Activated T-helper 1 cell treated with Interleukin-2 at 50 U/mL for 16 hours (primary cell): ENCODE data around the gene MELTF.
"Not testable (repeated sequence)": the region's sequence is repeated elsewhere in the genome, so short reads cannot be mapped to it uniquely, and the experiment has no call there.

ENCODE experiments used
- DNase-seq: peaks from one replicate; pipeline ENCODE4 v3.0.0-alpha.2; 2020; ENCODE audit warnings: low read depth

MELTF gene

GRCh38 chr3:197029511-197030167 is at the start of gene MELTF:
Gene MELTF, minus strand, starts transcription at chr3:197029817. Its CDS starts 115 bp downstream, at chr3:197029702.
- peak; percentile 63 for DNase-seq

GRCh38 chr3:197076415-197076814 is 46.8 kb upstream of the MELTF start:
- DNase-seq = no peak

GRCh38 chr3:197068077-197068476 is 38.5 kb upstream of the MELTF start:
- DNase-seq = no peak

GRCh38 chr3:197064771-197065170 is 35.2 kb upstream of the MELTF start:
- no peak for DNase-seq

DNA sequence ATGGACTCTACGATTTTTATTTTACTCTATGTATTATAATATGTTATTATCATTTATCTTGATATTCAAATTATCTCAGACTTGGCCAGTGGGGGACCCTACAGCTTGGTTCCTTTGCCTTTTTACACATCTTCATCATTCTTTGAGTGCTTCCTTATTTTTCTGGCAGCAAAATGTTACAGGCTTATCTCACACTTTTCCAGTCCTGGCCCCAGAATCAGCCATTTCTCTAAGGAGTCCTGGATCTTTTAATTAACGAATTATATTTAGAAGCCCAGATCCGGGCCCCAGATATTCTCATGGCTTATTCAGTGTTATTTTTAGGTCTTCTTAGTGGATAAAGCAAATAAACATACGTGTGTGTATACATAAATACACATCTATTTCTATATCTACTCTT is 32.8 kb upstream of the MELTF start:
- DNase-seq = no peak

GRCh38 chr3:197051637-197052036 is 22.0 kb upstream of the MELTF start:
- not testable (repeated sequence) for DNase-seq

DNA sequence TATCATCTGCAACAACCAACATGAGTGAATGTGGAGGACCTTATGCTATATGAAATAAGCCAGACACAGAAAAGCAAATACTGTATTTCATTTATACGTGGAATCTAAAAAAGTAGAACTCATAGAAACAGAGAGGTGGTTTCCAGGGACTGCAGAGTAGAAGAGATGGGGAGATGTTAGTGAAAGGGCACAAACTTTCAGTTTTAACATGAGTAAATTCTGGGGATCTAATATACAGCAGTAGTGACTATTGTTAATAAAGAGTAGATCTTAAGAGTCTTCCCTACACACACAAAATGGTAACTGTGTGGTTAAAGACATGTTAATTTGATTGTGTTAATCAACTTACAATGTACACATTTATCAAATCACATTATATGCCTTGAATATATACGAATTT is 20.9 kb upstream of the MELTF start:
- no peak for DNase-seq

GRCh38 chr3:197042539-197042938 is 12.9 kb upstream of the MELTF start:
- no peak for DNase-seq

GRCh38 chr3:197041875-197042488 is 12.4 kb upstream of the MELTF start:
- no peak for DNase-seq

GRCh38 chr3:197040658-197041057 is 11.0 kb upstream of the MELTF start:
- DNase-seq = no peak

DNA sequence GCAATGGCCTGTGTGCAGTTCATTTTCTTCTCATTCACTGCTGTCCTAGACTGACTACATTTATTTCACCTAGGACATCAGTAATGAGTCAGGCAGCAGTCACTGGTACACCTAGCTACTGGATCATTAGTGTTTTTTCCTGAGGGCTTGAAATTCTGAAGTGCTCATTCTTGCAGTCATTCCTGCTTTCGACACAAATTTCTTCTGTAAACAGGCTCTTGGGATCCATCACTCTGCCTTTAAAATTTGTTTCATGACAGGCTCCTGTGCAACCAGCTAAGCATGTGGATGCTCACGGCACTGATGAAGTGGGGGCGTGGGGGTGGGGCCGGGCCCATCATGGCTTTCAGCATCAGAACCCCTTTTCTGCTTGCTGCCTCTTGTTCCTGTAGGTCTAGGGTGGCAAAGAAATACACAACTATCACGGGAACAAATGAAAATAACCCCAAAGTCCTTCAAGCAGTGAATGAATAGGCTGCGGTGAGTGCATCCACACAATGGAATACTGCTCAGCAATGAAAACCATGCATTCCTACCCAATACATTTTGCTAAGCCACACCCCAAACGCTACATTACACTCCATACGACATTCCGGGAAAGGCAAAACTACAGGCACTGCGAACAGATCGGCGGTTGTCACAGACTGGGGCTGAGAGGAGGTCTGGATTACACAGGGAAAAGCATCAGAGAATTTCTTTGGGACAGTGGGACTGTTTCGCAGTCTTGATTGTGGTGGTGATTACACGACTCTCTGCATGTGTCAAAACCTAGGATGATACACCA is 9.3 kb upstream of the MELTF start:
- DNase-seq = no peak

- DNase-seq = no peak
Observed at GRCh38 chr3:197035577-197035976, 6.0 kb upstream of the MELTF start.

GRCh38 chr3:197034778-197035177 is 5.2 kb upstream of the MELTF start:
- DNase-seq = not testable (repeated sequence)

GRCh38 chr3:197033764-197034163 is 4.1 kb upstream of the MELTF start:
- not testable (repeated sequence) for DNase-seq

DNA sequence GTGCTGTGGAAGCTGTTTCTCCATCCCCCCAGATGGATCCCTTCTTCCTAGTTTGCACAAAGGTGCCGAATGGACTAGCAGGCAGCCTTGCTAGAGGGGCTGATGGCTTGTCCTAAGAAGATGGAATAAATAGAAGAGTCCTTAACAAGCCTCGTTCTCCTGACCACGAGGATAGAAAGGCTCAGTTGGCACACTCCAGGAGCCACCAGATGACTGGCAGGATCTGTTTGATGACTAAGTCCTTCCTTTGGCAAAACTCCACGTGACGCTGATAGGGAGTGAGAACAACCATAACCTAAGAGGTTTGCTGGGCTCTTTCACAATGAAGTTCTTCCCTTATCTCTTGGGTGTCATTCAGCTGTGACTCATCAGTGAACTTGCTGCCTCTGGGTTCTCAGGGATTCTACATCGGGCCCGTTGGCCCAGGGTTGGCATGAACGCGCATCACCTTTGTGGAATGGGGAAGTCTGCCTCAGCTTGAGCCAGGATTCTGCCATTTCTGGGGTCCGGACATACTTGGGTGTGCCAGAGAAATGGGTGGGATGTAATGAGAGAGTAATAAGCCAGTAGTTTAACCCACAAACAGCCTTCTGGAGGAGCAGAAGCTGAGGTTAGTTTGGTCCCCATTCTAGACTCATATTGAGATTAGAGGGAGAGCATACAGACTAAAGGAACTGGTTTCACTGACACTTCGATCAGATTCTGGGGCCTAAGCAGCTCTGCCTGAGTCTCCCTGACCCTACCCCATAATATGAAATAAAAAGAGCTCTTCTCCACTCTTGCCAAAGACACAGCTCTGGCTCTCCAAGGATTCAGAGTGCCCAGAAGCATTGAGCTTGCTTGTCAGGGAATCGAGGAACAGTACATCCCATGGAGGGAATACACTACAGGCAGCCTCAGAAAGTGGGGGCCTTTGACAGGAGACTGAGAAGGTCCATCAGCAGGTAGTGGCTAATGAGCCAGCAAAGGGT is 2.0 kb upstream of the MELTF start:
- DNase-seq = no peak

GRCh38 chr3:197030379-197031314 is 1.0 kb upstream of the MELTF start:
- DNase-seq = no peak

GRCh38 chr3:197028728-197029510 is 698 bp downstream of the MELTF start:
- DNase-seq = no peak

- no peak for DNase-seq
Observed at GRCh38 chr3:197027896-197028727, 1.5 kb downstream of the MELTF start.
